ENCODE results near the gene RAD51B. TPM values are rescaled to one million over a fixed set of nuclear protein-coding genes. Genes with fewer than 3 reads are reported as not detected.

Gene RAD51B
- total and polyA plus RNA-seq, 3 donors from 2014 or later = 5.5 to 22.5 (median 19.1) TPM

DNA sequence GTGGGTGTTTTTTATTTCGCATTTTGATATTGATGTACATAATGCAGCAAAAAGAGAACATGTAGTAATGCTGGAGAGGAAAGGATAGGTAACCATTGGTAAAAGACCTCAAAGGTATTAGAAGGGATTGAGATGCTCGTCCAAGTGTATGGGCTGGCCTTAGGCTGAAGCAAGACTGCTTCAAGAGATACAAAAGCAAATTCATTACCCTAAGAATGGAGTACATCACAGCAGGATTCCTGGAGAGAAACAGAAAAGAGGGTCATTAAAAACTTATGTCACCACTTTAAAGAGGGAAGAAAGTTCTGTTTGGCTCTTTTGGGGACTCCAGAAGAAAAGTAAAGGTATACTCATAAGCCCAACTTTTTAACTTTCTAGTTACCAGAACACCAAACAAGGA, 552.8 kb downstream of the RAD51B start:
- H3K4me1 ChIP-seq = peaks cover 9% of the 10 kb centered on the region
- no peaks in the 10 kb centered on the region for H3K27me3 ChIP-seq
- intact Hi-C loops (cut with DNase I; ENCODE audit: low total_unique reads) = no loop called here
- H3K27ac ChIP-seq = no peak overlapping the region
- H3K36me3 ChIP-seq (ENCODE audit: low read depth, missing control alignments) = no peaks in the 10 kb centered on the region
- H3K9me3 ChIP-seq = no peaks in the 10 kb centered on the region
- 92 to 94% methylated on average over 2 of the region's 2 CpGs for WGBS, 2 donors
- no peak for TF ChIP-seq POLR2A (IDR thresholded peaks at IDR 0.05)
- TF ChIP-seq, protein P1, sequence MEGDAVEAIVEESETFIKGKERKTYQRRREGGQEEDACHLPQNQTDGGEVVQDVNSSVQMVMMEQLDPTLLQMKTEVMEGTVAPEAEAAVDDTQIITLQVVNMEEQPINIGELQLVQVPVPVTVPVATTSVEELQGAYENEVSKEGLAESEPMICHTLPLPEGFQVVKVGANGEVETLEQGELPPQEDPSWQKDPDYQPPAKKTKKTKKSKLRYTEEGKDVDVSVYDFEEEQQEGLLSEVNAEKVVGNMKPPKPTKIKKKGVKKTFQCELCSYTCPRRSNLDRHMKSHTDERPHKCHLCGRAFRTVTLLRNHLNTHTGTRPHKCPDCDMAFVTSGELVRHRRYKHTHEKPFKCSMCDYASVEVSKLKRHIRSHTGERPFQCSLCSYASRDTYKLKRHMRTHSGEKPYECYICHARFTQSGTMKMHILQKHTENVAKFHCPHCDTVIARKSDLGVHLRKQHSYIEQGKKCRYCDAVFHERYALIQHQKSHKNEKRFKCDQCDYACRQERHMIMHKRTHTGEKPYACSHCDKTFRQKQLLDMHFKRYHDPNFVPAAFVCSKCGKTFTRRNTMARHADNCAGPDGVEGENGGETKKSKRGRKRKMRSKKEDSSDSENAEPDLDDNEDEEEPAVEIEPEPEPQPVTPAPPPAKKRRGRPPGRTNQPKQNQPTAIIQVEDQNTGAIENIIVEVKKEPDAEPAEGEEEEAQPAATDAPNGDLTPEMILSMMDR (IDR thresholded peaks at IDR 0.05) = no peak
- no peak overlapping the region for H3K4me3 ChIP-seq
- DNase-seq = no peak

DNA sequence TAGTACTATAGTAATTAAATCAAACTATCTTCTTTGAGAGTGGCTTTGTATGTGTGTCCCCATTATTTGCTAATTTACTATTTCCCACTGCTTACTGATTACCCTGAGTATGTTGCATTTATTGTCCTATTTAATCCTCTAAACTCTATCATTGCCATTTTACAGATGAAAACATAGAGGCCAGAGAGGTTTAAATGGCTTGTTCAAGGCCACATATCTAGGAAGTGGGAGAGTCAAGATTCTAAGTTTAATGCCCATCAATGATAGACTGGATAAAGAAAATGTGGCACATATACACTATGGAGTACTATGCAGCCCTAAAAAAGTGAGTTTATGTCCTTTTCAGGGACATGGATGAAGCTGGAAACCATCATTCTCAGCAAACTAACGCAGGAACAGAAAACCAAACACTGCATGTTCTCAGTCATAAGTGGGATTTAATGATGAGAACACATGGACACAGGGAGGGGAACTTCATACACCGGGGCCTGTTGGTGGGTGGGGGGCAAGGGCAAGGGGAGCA, 553.6 kb downstream of the RAD51B start:
- no peak for DNase-seq
- WGBS, 2 donors = 97 to 100% methylated on average over 2 of the region's 2 CpGs
- peaks cover 11% of the 10 kb centered on the region for H3K4me1 ChIP-seq

DNA sequence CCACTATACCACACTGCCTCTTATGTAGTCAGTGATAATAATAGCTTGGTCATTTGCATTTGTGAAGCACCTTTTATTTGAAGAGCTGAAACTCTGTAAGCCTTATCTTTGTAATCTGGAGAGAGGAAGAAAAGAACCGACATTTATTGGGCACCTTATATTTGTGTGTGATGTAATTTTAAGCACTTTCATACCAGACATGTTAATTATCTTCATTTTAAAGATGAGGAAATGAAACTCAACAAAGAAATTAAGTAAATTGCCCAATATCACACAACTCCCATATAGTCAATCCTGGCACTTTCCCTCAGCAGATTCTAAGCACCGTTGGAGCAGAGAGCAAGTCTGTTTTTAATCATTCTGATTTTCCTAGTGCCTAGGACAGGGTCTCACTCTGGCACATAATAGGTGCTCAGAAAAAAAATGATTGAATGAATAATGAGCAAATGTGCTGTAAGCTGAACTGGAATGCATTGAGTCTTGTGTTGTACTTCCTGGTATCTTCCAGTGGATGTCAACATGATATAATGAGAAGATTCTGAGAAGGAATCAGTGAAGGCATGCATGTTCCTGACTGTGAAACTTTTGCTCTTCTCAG, 554.4 kb downstream of the RAD51B start:
- TF ChIP-seq, protein P1 (IDR thresholded peaks at IDR 0.05) = no peak
- no peak for TF ChIP-seq POLR2A (IDR thresholded peaks at IDR 0.05)
- H3K27ac ChIP-seq = no peak overlapping the region
- H3K4me3 ChIP-seq = no peak overlapping the region
- WGBS, 2 donors = 69 to 70% methylated on average over 2 of the region's 2 CpGs
- no peaks in the 10 kb centered on the region for H3K9me3 ChIP-seq
- intact Hi-C loops (cut with DNase I; ENCODE audit: low total_unique reads) = no loop called here
- DNase-seq = no peak
- no peaks in the 10 kb centered on the region for H3K36me3 ChIP-seq (ENCODE audit: low read depth, missing control alignments)
- H3K27me3 ChIP-seq = no peaks in the 10 kb centered on the region
- H3K4me1 ChIP-seq = peaks cover 11% of the 10 kb centered on the region

More for the DNA sequence above, 553.6 kb downstream of the RAD51B start:
- no peak for TF ChIP-seq POLR2A (IDR thresholded peaks at IDR 0.05)
- TF ChIP-seq, protein P1 (IDR thresholded peaks at IDR 0.05) = no peak
- Histone ChIP-seq H3K27me3 (no peaks in the 10 kb centered on the region), H3K4me3 (no peak overlapping the region), H3K27ac (no peak overlapping the region), H3K36me3 (ENCODE audit: low read depth, missing control alignments) (no peaks in the 10 kb centered on the region), H3K9me3 (no peaks in the 10 kb centered on the region)
- intact Hi-C loops (cut with DNase I; ENCODE audit: low total_unique reads) = no loop called here

DNA sequence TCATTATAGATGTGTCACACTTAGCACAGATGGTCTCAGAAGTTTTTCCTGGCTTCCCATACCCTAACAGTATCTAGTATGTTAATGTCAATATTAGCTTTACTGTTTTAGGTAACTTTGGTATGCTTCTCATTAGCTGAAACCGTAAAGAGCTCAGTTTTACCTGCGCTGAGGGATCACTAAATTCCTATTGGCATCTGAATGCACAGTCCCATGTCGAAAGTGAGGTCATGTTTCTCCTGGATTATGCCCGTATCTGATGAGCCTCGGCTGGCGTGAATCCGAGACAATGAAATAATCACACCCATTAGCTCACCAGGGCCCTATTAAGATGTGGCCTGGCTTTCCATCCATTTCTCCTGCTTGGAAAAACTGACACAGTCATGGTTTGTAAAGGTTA, 555.1 kb downstream of the RAD51B start:
- 93 to 96% methylated on average over 7 of the region's 7 CpGs for WGBS, 2 donors
- H3K9me3 ChIP-seq = no peaks in the 10 kb centered on the region
- no peak overlapping the region for H3K27ac ChIP-seq
- H3K36me3 ChIP-seq (ENCODE audit: low read depth, missing control alignments) = no peaks in the 10 kb centered on the region
- no peak overlapping the region for H3K4me3 ChIP-seq
- no peaks in the 10 kb centered on the region for H3K27me3 ChIP-seq
- no peak for TF ChIP-seq POLR2A (IDR thresholded peaks at IDR 0.05)
- intact Hi-C loops (cut with DNase I; ENCODE audit: low total_unique reads) = no loop called here
- peaks cover 11% of the 10 kb centered on the region for H3K4me1 ChIP-seq
- no peak for DNase-seq

DNA sequence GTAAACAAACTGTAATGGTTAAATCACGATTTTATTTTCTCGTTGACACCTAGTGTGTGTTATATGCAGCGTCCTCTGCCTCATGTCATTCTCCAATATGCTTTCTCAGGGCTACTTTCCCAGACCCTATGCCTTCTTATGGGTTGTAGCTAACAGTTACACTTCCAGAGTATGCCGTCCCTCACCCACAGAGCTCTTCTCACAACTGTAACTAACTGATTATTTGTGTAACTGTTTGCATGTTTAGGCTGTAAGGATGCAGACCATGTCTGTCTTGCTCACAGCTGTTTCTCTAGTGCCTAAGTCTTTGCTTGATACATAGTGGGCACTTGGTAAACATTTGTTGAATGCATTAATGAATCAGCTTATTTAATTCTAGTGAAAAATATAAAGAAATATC, 555.8 kb downstream of the RAD51B start:
- H3K4me1 ChIP-seq = peaks cover 11% of the 10 kb centered on the region
- no peak for DNase-seq
- H3K36me3 ChIP-seq (ENCODE audit: low read depth, missing control alignments) = no peaks in the 10 kb centered on the region
- H3K27me3 ChIP-seq = no peaks in the 10 kb centered on the region
- no peak overlapping the region for H3K4me3 ChIP-seq
- TF ChIP-seq, protein P1 (IDR thresholded peaks at IDR 0.05) = no peak
- TF ChIP-seq POLR2A (IDR thresholded peaks at IDR 0.05) = no peak
- no peaks in the 10 kb centered on the region for H3K9me3 ChIP-seq
- WGBS, 2 donors = 82 to 84% methylated on average over 4 of the region's 4 CpGs
- no peak overlapping the region for H3K27ac ChIP-seq
- intact Hi-C loops (cut with DNase I; ENCODE audit: low total_unique reads) = no loop called here
